22Rv1 (cell line): Measurements from ENCODE around the gene SEC14L1.

Experiments used
- ZFX ChIP-seq: fragments of 450-650 bp; IDR thresholded peaks from 2 replicates; pipeline ENCODE4 v1.6.1; 2017; ENCODE audit warnings: antibody characterized with exemption, borderline replicate concordance
- TF ChIP-seq, protein P1 (sequence below): fragments of 450-650 bp; IDR thresholded peaks from 2 replicates; pipeline ENCODE4 v1.5.1; 2017; ENCODE audit warnings: mild to moderate bottlenecking

DNA sequence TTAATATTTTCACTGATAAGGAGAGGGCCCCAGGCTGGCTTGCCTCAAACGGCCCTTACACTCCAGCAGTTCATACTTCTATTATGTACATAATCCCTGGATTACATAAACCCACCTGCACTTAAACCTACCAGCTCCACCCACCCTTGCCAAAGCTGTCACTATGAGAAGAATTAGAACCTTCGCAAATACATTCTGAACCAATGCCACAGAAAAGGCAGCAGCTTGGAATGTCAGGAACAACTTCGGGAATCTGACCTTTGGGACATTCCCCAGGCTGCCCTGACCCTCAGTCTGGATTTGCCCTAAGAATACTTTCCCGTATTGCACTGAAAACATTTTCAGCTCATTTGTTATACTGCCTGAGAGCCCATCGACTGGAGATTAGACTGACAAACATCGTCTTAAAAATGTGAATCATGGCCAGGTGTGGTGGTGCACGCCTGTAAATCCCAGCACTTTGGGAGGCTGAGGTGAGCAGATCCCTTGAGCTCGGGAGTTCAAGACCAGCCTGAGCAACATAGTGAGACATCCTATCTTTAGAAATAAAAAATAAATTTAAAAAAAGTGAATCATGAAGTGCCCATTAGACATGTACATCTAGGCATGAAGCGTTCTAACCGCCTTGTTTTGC, 21.0 kb upstream of the SEC14L1 start:
- TF ChIP-seq, protein P1, sequence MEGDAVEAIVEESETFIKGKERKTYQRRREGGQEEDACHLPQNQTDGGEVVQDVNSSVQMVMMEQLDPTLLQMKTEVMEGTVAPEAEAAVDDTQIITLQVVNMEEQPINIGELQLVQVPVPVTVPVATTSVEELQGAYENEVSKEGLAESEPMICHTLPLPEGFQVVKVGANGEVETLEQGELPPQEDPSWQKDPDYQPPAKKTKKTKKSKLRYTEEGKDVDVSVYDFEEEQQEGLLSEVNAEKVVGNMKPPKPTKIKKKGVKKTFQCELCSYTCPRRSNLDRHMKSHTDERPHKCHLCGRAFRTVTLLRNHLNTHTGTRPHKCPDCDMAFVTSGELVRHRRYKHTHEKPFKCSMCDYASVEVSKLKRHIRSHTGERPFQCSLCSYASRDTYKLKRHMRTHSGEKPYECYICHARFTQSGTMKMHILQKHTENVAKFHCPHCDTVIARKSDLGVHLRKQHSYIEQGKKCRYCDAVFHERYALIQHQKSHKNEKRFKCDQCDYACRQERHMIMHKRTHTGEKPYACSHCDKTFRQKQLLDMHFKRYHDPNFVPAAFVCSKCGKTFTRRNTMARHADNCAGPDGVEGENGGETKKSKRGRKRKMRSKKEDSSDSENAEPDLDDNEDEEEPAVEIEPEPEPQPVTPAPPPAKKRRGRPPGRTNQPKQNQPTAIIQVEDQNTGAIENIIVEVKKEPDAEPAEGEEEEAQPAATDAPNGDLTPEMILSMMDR = no peak
- TF ChIP-seq ZFX = no peak
